Naive thymus-derived CD8-positive, alpha-beta T cell (primary cell): Measurements from ENCODE around the gene SNX19. TPM values are rescaled to one million over a fixed set of nuclear protein-coding genes. Genes with fewer than 3 reads are reported as not detected.

Source experiments
- ATAC-seq, 2 donors: fragments of 150-1000 bp; cut with Tn5 transposase in 1 of 2; sonication (Bioruptor Pico), chemical (Tn5 transposase) in 1 of 2; 1 replicate in 1 of 2; 2 replicates in 1 of 2; pipeline ENCODE4 v1.10.0; 2021; ENCODE audit warnings: mild to moderate bottlenecking in 2 of 2, moderate library complexity in 2 of 2
- POLR2A ChIA-PET: fragments of 350-600 bp; sonication (Branson Sonifier 250); formaldehyde crosslinking; loops from one replicate; lab custom pipeline; 2021; ENCODE audit warnings: antibody characterized with exemption; lab: Charles Lee
- DNase-seq, 10 donors: peaks; one replicate each; pipeline versions ENCODE4 v3.0.0 to v3.0.0-alpha.2; 2020 to 2022
- H3K27ac Mint-ChIP-seq, 10 donors: one replicate each; pipeline ENCODE4 v1.8.0; 2020 to 2022; ENCODE audit warnings: mild to moderate bottlenecking in 10 of 10, mixed read lengths in 10 of 10, moderate library complexity in 4 of 10, inconsistent platforms in 1 of 10
- H3K27me3 Mint-ChIP-seq, 5 donors: one replicate each; pipeline ENCODE4 v1.8.0; 2021 to 2022; ENCODE audit warnings: mixed read lengths in 5 of 5
- H3K36me3 Mint-ChIP-seq, 3 donors: one replicate each; pipeline ENCODE4 v1.8.0; 2020 to 2022; ENCODE audit warnings: mixed read lengths in 3 of 3, mild to moderate bottlenecking in 2 of 3, inconsistent platforms in 1 of 3
- H3K4me1 Mint-ChIP-seq, 4 donors: one replicate each; pipeline ENCODE4 v1.8.0; 2021 to 2022; ENCODE audit warnings: mixed read lengths in 4 of 4
- H3K4me3 Mint-ChIP-seq, 10 donors: one replicate each; pipeline ENCODE4 v1.8.0; 2020 to 2022; ENCODE audit warnings: mild to moderate bottlenecking in 10 of 10, mixed read lengths in 10 of 10, moderate library complexity in 6 of 10, inconsistent platforms in 1 of 10
- H3K9me3 Mint-ChIP-seq, 9 donors: one replicate each; pipeline ENCODE4 v1.8.0; 2020 to 2022; ENCODE audit warnings: mixed read lengths in 9 of 9, mild to moderate bottlenecking in 3 of 9, inconsistent platforms in 1 of 9, moderate library complexity in 1 of 9
- polyA plus RNA-seq, 3 donors: library from polyadenylated mRNA; unstranded; fragments of 300-500 nt; fragmentation: Illumina TruSeq; gene quantifications; one replicate each; pipeline ENCODE4 v1.2.3, GENCODE V29; 2021
- total RNA-seq, 8 experiments: library from RNA in 2 of 8; stranded (reverse) in 2 of 8; gene quantifications; one replicate each; pipeline ENCODE4 v1.2.3 and lab custom pipeline; 2021 to 2026

Gene SNX19
- total and polyA plus RNA-seq, 5 experiments from 2014 or later: 12.9 to 66.7 (median 34.1) TPM

- Mint-ChIP-seq H3K4me3 (no peak overlapping the region), H3K4me1 (no peaks in the 10 kb centered on the region), H3K27me3 (peaks cover 2 to 17% (median 6%) of the 10 kb centered on the region in 5 donors), H3K9me3 (no peaks in the 10 kb centered on the region), H3K36me3 (no peaks in the 10 kb centered on the region), H3K27ac (no peak overlapping the region)
- DNase-seq: no peak
- POLR2A ChIA-PET: no interaction called here
- no peak for ATAC-seq
Observed at GRCh38 chr11:130829920-130830511, 86.3 kb downstream of the SNX19 start.

GRCh38 chr11:130828741-130829140 is 87.5 kb downstream of the SNX19 start:
- POLR2A ChIA-PET: no interaction called here
- ATAC-seq: no peak
- no peaks in the 10 kb centered on the region for H3K4me1 Mint-ChIP-seq
- H3K9me3 Mint-ChIP-seq: no peaks in the 10 kb centered on the region
- no peaks in the 10 kb centered on the region for H3K36me3 Mint-ChIP-seq
- no peak for DNase-seq
- peaks cover 2 to 21% (median 7%) of the 10 kb centered on the region in 5 donors for H3K27me3 Mint-ChIP-seq
- no peak overlapping the region for H3K27ac Mint-ChIP-seq
- no peak overlapping the region for H3K4me3 Mint-ChIP-seq

GRCh38 chr11:130827451-130828377 is 88.6 kb downstream of the SNX19 start:
- Mint-ChIP-seq H3K9me3 (no peaks in the 10 kb centered on the region), H3K4me1 (no peaks in the 10 kb centered on the region), H3K27ac (peak overlapping the region in 1 of 10 donors; percentile 32), H3K36me3 (no peaks in the 10 kb centered on the region), H3K4me3 (no peak overlapping the region), H3K27me3 (peaks cover 0 to 16% (median 3%) of the 10 kb centered on the region in 5 donors)
- ATAC-seq (no peak), DNase-seq (no peak)
- POLR2A ChIA-PET: no interaction called here

- no peak overlapping the region for H3K27ac Mint-ChIP-seq
- no peaks in the 10 kb centered on the region for H3K4me1 Mint-ChIP-seq
- no peak overlapping the region for H3K4me3 Mint-ChIP-seq
- no peaks in the 10 kb centered on the region for H3K9me3 Mint-ChIP-seq
- no peak for DNase-seq
- ATAC-seq: no peak
- POLR2A ChIA-PET: no interaction called here
- H3K36me3 Mint-ChIP-seq: no peaks in the 10 kb centered on the region
- peaks cover 0 to 12% (median 3%) of the 10 kb centered on the region in 5 donors for H3K27me3 Mint-ChIP-seq
Observed at GRCh38 chr11:130826572-130826971, 89.7 kb downstream of the SNX19 start.

GRCh38 chr11:130825983-130826382 is 90.3 kb downstream of the SNX19 start:
- ATAC-seq (no peak), DNase-seq (no peak)
- H3K9me3 Mint-ChIP-seq: no peaks in the 10 kb centered on the region
- H3K27me3 Mint-ChIP-seq: peaks cover 0 to 12% (median 3%) of the 10 kb centered on the region in 5 donors
- no peaks in the 10 kb centered on the region for H3K36me3 Mint-ChIP-seq
- no peak overlapping the region for H3K27ac Mint-ChIP-seq
- POLR2A ChIA-PET: no interaction called here
- no peaks in the 10 kb centered on the region for H3K4me1 Mint-ChIP-seq
- H3K4me3 Mint-ChIP-seq: no peak overlapping the region

GRCh38 chr11:130825561-130825960 is 90.7 kb downstream of the SNX19 start:
- Mint-ChIP-seq H3K4me3 (no peak overlapping the region), H3K27me3 (peaks cover 0 to 12% (median 5%) of the 10 kb centered on the region in 5 donors), H3K27ac (no peak overlapping the region), H3K36me3 (no peaks in the 10 kb centered on the region), H3K9me3 (no peaks in the 10 kb centered on the region), H3K4me1 (peaks cover 0 to 1% (median 0%) of the 10 kb centered on the region in 4 donors)
- DNase-seq (no peak), ATAC-seq (no peak)
- POLR2A ChIA-PET: no interaction called here
